BJ (cell line): ENCODE results near the gene TOX2. TPM values are rescaled to one million over a fixed set of nuclear protein-coding genes. Genes with fewer than 3 reads are reported as not detected.

Experiments
- CTCF ChIA-PET: fragments of 350-600 bp; formaldehyde crosslinking; extraction: SDS; loops from one replicate; lab custom pipeline; 2021; ENCODE audit warnings: antibody characterized with exemption, inconsistent platforms; lab: Yijun Ruan, JAX
- POLR2A ChIA-PET: fragments of 300-600 bp; sonication (Branson Sonifier 250); formaldehyde crosslinking; extraction: SDS; loops from one replicate; lab custom pipeline; 2021; ENCODE audit warnings: antibody characterized with exemption; lab: Charles Lee
- DNase-seq: peaks from one replicate; pipeline ENCODE4 v3.0.0-alpha.2; 2011; ENCODE audit warnings: low read depth
- H3K27me3 ChIP-seq: 2 replicates; pipeline ENCODE4 v1.6.0; 2011; ENCODE audit warnings: low read length; ENCODE audit not compliant: control insufficient read depth, insufficient read depth
- H3K36me3 ChIP-seq: 2 replicates; pipeline ENCODE4 v1.5.1; 2011; ENCODE audit warnings: low read length; ENCODE audit not compliant: control insufficient read depth, insufficient read depth
- H3K4me3 ChIP-seq: 2 replicates; pipeline ENCODE4 v1.5.1; 2011; ENCODE audit warnings: low read depth, mild to moderate bottlenecking, control low read depth, low read length
- polyA plus RNA-seq: library from polyadenylated mRNA; depleted of rRNA; stranded (reverse); fragments of >200 nt; gene quantifications from 2 replicates; pipeline ENCODE4 v1.2.3, GENCODE V29; 2011
- TF ChIP-seq, protein P1 (sequence below): IDR thresholded peaks from 2 replicates; pipeline ENCODE4 v1.5.1; 2011; ENCODE audit warnings: low read depth, mild to moderate bottlenecking, control low read depth, inconsistent platforms, low read length, moderate library complexity; ENCODE audit not compliant: insufficient read depth

The TOX2 gene
- polyA plus RNA-seq, 1 experiment: 7.6 TPM

DNA sequence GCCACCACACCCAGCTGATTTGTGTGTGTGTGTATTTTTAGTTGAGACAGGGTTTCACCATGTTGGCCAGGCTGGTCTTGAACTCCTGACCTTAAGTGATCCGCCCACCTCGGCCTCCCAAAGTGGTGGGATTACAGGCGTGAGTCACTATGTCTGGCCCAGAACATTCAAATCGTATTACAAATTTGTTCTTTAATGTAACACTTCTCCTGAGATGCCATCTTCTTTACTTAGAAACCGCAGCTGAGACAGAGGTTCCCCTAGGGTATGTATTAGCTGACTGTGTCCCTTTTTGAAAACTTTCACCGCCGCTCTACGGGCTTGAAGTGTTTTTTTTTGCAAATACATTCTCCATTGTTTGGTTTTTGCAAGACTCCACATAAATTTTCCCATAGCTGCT, 62.6 kb downstream of the TOX2 start:
- CTCF ChIA-PET: interaction anchor here (1.6 to 2.0 kb wide), 2 partner anchors 10 to 227 kb away, joined by 3 to 4 read pairs; no protein-coding TSS in a partner anchor
- Histone ChIP-seq H3K27me3 (no peaks in the 10 kb centered on the region), H3K4me3 (no peak overlapping the region), H3K36me3 (peaks cover 1% of the 10 kb centered on the region; the same call in 1 of the 2 replicates)
- DNase-seq: no peak
- TF ChIP-seq, protein P1, sequence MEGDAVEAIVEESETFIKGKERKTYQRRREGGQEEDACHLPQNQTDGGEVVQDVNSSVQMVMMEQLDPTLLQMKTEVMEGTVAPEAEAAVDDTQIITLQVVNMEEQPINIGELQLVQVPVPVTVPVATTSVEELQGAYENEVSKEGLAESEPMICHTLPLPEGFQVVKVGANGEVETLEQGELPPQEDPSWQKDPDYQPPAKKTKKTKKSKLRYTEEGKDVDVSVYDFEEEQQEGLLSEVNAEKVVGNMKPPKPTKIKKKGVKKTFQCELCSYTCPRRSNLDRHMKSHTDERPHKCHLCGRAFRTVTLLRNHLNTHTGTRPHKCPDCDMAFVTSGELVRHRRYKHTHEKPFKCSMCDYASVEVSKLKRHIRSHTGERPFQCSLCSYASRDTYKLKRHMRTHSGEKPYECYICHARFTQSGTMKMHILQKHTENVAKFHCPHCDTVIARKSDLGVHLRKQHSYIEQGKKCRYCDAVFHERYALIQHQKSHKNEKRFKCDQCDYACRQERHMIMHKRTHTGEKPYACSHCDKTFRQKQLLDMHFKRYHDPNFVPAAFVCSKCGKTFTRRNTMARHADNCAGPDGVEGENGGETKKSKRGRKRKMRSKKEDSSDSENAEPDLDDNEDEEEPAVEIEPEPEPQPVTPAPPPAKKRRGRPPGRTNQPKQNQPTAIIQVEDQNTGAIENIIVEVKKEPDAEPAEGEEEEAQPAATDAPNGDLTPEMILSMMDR: no peak
- POLR2A ChIA-PET: no interaction called here

DNA sequence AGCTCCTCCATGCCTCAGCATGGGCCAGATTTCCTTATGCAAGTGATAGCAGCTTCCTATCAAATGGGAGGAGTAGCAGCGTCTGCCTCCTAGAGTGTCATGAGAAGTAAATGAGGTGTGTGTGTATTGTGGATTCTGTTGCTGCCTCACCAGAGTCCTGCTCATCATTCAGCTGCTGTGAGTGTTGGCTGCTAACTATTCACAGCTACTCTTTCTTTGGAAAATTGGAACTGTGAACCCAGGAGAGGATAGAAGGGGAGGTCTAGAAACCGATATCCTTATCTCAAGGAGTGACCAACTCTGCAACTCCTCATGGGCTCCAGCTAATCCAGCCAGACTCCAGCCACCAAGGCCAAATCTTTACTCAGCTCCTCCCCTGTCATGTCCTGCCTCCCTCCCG, 63.3 kb downstream of the TOX2 start:
- Histone ChIP-seq H3K36me3 (peaks cover 1% of the 10 kb centered on the region; the same call in 1 of the 2 replicates), H3K4me3 (no peak overlapping the region), H3K27me3 (no peaks in the 10 kb centered on the region)
- TF ChIP-seq, protein P1: no peak
- DNase-seq: no peak
- CTCF ChIA-PET: interaction anchor here (1.4 to 2.0 kb wide), 2 partner anchors 9 to 22 kb away, joined by 4 read pairs; no protein-coding TSS in a partner anchor
- POLR2A ChIA-PET: no interaction called here

DNA sequence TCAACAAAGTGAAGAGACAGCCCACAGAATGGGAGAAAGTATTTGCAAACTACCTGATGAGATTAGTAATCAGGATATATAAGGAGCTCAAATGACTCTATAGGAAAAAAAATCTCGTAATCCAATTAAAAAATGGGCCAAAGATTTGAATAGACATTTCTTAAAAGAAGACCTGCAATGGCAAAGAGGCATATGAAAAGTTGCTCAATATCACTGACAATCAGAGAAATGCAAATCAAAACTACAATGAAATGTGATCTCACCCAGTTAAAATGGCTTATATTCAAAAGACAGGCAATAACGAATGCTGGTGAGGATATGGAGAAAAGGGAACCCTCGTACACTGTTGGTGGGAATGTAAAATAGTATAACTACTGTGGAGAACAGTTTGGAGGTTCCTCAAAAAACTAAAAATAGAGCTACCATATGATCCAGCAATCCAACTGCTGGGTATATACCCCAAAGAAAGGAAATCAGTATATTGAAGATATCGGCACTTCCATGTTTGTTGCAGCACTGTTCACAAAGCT, 65.0 kb downstream of the TOX2 start:
- Histone ChIP-seq H3K4me3 (no peak overlapping the region), H3K36me3 (0 out of 2 replicates have a peak, but pooled peaks cover 1% of the 10 kb centered on the region), H3K27me3 (no peaks in the 10 kb centered on the region)
- TF ChIP-seq, protein P1: no peak
- ChIA-PET POLR2A (no interaction called here), CTCF (interaction anchor here (1.1 kb wide), 1 partner anchor 230 kb away, joined by 4 read pairs; no protein-coding TSS in a partner anchor)
- DNase-seq: no peak

DNA sequence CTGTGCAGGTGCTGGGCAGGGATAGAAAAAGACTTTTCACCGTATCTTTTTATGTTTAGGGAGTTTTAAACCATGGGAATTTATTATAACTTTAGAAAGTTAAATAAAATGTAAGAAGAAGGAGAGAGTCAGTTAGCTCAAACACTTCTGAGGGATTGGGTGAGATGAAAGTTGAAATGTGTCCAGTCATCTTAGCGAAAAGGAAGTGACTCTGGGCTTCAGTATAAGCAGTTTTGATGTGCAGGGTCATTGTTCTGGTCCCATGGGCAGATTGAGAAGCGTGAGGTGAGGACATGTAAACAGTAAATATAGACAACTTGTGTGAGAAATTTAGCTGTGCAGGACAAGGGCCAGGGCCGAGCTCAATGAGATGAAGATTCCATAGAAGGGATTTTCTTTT, 66.9 kb downstream of the TOX2 start:
- TF ChIP-seq, protein P1: no peak
- ChIA-PET CTCF (no interaction called here), POLR2A (interaction anchor here (0.6 kb wide), 1 partner anchor 9 kb away, joined by 4 read pairs; no protein-coding TSS in a partner anchor)
- Histone ChIP-seq H3K27me3 (no peaks in the 10 kb centered on the region), H3K4me3 (no peak overlapping the region), H3K36me3 (0 out of 2 replicates have a peak, but pooled peaks cover 1% of the 10 kb centered on the region)
- no peak for DNase-seq

DNA sequence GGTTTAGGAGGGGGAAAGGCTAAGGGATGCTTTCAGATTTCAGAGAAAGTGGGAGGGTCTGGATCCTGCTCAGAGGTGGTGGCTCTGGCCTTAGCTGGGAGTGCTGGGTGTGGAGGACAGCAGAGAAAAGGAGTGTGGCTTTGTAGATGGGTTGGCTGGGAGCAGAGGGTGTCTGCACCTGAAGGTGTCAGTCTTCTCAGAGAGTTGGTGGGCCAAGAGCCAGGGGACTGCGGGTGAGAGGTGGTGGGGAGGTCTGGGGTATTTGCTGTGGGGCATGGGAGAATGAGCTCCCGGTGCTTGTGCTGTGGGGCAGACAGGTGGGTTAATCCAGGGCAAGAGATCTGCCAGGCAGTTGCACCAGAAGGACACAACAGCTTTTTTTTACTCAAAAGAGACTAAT, 67.4 kb downstream of the TOX2 start:
- H3K4me3 ChIP-seq: no peak overlapping the region
- DNase-seq: no peak
- no peaks in the 10 kb centered on the region for H3K27me3 ChIP-seq
- CTCF ChIA-PET: no interaction called here
- TF ChIP-seq, protein P1: no peak
- H3K36me3 ChIP-seq: 0 out of 2 replicates have a peak, but pooled peaks cover 1% of the 10 kb centered on the region
- POLR2A ChIA-PET: interaction anchor here (0.6 kb wide), 1 partner anchor 10 kb away, joined by 4 read pairs; no protein-coding TSS in a partner anchor
